Pons (tissue), 1 donor: ENCODE data around the gene MT1G.
A peak's percentile ranks its signal among the peaks of the same experiment; 100 is the strongest.
"Not testable (repeated sequence)": the region's sequence is repeated elsewhere in the genome, so short reads cannot be mapped to it uniquely, and the experiment has no call there.

ENCODE experiments used
- DNase-seq: peaks from one replicate; pipeline ENCODE4 v3.0.0-alpha.2; 2016; ENCODE audit warnings: low spot score

The MT1G gene

DNA sequence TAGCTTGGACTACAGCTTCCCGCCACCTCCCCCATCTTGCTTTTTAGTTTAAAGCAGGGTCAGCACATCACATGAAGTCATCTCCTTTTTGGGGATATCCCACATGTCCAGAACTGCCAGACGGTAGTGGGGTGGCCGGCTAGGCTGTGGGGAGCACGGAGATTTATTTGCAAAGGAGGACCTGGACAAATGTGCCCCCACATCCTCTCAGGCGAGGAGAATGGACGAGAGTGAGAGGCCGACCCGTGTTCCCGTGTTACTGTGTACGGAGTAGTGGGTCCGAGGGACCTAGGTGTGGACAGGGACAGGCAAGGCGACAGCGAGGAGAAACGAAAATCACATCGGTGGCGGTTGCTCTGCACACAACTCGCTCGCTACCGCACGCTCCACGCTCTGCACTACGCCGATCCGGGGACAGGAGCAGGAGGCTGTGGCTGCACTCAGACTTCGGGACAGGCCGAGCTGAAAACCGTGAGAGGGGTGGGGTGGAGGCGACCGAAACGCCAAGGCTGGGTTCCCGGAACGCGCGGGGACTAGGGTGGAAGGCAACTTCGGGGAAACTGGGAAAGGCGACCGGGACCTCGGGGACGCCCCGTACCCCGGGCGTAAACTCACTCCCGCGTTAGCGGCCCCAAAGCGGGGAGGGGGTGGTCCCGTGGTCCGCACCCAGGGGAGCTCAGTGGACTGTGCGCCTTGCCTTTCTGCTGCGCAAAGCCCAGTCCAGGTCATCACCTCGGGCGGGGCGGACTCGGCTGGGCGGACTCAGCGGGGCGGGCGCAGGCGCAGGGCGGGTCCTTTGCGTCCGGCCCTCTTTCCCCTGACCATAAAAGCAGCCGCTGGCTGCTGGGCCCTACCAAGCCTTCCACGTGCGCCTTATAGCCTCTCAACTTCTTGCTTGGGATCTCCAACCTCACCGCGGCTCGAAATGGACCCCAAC lies 29.8 kb downstream of the MT1G start, which contains the start of gene MT1A:
MT1A (plus strand) TSS at position 853 of the 937 bp plus-strand sequence; CDS start at position 926, 73 bp downstream.
- DNase-seq, result no peak

DNA sequence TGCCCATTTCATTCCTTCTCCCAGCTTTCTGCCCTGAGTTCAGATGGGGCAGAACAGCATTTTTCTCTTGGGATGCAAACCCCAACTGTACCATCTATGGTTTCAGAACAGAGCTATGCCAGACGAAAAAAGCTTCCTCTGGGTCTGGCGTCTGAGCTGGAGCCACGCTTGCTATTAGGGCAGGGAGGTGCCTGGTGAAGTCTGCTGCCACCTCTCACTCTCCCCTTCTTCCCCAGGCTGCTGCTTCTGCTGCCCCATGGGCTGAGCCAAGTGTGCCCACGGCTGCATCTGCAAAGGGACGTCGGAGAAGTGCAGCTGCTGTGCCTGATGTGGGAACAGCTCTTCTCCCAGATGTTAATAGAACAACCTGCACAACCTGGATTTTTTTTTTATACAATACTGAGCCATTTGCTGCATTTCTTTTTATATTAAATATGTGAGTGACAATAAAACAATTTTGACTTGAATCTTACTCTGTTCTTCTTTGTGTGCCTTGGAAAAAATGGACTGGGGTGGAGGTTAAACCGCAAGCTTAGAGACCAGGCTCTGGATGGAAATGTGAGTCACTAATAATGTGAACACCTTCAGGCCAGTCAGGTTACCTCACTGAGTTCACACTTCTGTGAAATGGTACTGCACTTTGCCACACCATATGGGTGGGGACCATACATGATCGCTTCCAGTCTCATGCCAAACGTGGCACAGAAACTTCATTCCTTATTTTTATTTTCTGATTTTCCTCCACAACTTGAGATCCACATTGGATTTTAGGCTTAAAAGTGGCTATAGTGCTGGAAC lies 31.1 kb downstream of the MT1G start:
- no peak for DNase-seq

DNA sequence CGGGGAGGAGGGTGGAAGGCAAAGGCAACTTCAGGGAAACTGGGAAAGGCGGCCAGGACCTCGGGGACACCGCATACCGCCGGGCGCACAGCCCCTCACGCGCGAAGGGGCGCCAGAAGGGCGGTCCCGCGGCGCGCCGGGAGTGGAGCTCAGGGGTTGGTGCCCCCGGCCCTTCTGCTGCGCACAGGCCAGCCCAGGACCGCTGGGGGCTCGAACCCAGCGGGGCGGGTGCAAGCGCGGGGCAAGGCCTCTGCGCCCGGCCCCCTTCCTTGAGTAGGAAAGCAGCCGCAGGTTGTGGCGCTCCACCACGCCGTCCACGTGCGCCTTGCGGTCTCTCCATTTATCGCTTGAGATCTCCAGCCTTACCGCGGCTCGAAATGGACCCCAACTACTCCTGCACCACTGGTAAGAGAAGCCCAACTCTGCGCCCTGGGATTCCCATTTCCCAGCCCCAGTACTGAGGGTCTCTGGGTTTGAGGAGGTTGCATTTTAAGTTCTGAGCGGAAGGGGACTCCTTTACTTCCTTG lies 32.4 kb downstream of the MT1G start:
- DNase-seq, result no peak

DNA sequence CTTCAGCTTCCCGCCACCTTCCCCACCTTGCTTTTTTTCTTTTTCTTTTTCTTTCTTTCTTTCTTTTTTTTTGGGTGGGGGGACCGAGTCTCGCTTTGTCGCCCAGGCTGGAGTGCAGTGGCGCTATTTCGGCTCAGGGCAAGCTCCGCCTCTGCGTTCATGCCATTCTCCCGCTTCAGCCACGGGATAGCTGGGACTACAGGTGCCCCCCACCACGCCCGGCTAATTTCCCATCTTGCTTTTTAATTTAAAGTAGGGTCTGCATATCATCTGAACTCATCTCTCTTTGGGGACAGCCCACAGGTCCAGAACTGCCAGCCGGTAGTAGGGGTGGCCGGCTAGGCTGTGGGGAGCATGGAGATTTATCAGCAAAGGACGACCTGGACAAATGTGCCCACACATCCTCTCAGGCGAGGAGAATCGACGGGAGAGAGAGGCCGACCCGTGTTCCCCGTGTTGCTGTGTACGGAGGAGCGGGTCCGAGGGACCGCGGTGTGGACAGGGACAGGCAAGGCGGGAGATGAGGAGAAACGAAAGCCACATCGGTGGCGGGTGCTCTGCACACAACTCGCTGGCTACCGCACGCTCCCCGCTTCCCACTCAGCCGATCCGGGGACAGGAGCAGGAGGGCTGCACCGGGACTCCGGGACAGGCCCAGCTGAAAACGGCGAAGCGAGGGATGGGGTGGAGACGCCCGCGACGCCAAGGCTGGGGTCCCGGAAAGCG lies 33.0 kb downstream of the MT1G start:
- no peak for DNase-seq

DNA sequence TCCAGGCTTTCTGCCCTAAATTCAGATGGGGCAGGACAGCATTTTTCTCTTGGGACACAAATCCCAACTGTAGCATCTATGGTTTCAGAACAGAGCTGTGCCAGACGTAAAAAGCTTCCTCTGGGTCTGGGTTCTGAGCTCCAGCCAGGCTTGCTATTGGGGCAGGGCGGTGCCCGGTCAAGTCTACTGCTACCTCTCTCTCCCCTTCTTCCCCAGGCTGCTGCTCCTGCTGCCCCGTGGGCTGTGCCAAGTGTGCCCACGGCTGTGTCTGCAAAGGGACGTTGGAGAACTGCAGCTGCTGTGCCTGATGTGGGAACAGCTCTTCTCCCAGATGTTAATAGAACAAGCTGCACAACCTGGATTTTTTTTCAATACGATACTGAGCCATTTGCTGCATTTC lies 34.3 kb downstream of the MT1G start:
- no peak for DNase-seq

DNA sequence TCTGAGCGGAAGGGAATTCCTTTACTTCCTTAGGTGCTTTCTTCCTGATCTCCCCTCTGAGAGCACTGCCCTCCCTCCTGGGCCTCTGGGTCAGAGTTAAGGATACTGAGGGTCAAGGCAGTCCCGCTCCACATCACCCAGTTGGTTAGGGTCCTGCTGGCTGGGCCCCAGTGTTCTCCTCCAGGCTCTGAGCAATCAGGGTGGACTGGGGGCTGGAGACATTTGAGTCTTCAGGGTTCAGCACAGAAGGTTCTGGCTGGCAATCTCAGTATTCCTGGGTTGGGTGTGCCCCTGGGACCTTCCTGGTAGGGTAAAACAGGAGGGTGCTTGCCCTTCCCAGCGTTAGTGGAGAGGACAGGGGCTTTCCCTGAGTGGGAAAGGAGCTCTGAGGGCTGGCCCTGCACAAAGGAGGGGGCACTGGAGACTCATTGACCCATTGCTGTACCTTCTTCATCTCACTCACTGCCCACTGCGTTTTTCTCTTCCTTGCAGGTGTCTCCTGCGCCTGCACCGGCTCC lies 35.0 kb downstream of the MT1G start:
- no peak for DNase-seq

DNA sequence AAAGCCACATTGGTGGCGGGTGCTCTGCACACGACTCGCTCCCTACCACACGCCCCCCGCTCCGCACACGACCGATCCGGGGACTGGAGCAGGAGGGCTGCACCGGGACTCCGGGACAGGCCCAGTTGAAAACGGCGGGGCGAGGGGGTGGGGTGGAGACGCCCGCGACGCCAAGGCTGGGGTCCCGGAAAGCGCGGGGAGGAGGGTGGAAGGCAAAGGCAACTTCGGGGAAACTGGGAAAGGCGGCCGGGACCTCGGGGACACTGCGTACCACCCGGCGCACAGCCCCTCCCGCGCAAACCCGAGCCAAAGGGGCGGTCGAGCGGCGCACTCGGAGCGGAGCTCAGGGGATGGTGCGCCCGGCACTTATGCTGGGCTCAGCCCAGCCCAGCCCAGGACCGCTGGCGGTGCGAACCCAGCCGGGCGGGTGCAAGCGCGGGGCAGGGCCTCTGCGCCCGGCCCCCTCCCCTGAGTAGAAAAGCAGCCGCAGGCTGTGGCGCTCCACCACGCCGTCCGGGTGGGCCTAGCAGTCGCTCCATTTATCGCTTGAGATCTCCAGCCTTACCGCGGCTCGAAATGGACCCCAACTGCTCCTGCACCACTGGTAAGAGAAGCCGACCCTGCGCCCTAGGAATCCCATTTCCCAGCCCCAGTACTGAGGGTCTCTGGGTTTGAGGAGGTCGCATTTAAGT lies 35.6 kb downstream of the MT1G start, which contains the start of gene MT1M:
MT1M (plus strand) TSS at position 504 of the 692 bp plus-strand sequence; CDS start at position 577, 73 bp downstream.
- no peak for DNase-seq

DNA sequence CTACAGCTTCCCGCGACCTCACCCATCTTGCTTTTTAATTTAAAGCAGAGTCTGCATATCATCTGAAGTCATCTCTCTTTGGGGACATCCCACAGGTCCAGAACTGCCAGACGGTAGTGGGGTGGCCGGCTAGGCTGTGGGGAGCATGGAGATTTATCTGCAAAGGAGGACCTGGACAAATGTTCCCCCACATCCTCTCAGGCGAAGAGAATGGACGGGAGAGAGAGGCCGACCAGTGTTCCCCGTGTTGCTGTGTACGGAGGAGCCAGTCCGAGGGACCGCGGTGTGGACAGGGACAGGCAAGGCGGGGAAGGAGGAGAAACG lies 36.1 kb downstream of the MT1G start:
- DNase-seq, result no peak

DNA sequence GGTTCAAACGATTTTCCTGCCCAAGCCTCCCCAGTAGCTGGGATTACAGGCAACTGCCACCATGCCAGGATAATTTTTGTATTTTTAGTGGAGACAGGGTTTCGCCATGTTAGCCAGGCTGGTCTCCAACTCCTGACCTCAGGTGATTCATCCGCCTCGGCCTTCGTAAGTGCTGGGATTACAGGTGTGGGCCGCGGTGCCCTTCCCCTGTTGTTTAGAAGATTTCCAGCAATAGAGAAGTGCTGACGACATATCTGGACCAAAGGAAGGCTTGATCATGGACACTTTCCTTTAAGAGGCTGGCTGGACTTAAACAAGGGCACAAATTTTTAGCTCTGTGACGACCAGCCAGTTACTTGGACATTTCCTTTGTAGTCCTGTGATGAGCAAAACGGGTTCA lies 36.7 kb downstream of the MT1G start:
- no peak for DNase-seq

DNA sequence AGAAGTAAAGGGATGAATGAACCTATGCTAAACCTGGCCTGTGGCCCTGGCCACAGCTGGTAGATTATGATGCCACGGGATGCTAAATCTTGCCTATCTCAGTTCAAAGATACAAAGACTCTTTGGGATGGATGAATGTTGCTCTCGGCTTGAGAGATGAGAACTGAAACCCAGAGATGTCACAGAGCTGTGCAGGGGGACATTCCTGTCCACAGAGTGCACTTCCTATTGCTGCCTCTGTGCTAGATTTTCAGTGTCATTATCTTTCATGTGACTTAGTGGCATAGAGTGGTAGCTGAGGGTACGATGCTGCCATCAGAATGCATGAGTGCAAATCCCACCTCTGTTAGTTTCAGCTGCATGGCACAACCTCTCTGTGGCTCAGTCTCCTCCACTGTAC lies 37.7 kb downstream of the MT1G start:
- no peak for DNase-seq

DNA sequence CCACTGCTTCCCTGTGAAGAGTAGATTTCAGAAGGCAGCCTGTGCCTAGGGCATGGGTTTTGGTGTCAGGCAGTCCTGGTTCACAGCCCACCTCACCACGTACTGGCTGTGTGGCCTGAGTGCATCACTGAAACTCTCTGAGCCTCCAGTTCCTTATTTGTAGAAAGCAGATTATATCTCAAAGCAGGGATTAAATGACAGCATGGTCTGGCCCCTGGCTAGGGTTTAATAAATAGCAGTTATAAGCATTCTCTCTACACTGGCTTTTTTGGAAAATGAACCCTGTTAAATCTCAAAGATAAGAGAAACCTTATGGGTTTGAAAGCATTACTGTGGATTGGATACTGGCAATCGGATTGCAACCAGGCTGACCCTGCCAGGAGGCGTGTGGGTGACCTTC lies 38.3 kb downstream of the MT1G start:
- no peak for DNase-seq

DNA sequence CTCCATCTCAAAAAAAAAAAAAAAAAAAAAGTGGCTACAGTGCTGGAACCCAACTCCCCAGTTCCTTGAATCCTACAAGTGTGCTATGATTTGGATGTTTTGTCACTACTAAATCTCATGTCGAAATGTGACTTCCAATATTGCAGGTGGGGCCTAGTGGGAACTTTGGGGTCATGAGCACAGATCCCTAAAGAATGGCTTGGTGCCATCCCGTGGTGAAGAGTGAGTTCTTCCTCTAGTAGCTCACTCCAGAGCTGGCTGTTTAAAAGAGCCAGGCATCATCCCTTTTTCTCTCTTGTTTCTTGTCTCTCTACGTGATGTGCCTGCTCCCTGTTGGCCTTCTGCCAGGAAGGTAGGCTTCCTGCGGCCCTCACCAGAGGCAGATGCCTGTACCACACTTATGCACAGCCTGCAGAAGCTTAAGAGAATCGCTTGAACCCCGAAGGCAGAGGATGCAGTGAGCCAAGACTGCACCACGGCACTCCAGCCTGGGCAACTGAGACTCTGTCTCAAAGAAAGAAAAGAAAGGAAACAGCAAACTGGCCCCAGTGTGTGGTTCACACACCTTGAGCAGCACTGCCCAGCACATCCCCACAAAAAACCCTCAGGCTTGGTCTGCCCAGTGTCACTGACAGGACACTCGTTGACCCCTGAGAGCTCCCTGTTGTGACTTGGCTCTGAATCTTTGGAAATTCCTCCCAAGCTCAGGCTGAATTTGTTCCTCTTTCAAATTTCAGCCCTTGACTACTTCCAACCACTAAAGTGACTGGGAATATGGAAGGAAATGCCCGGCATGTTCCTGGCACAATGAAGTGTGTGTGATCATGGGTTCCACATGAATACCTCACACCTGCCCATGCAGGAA lies 39.1 kb downstream of the MT1G start:
- no peak for DNase-seq

DNA sequence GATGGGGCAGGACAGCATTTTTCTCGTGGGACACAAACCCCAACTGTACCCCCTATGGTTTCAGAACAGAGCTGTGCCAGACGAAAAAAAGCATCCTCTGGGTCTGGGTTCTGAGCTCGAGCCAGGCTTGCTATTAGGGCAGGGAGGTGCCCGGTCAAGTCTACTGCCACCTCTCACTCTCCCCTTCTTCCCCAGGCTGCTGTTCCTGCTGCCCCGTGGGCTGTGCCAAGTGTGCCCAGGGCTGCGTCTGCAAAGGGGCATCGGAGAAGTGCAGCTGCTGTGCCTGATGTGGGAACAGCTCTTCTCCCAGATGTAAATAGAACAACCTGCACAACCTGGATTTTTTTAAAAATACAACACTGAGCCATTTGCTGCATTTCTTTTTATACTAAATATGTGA lies 41.2 kb downstream of the MT1G start:
- DNase-seq, result no peak

DNA sequence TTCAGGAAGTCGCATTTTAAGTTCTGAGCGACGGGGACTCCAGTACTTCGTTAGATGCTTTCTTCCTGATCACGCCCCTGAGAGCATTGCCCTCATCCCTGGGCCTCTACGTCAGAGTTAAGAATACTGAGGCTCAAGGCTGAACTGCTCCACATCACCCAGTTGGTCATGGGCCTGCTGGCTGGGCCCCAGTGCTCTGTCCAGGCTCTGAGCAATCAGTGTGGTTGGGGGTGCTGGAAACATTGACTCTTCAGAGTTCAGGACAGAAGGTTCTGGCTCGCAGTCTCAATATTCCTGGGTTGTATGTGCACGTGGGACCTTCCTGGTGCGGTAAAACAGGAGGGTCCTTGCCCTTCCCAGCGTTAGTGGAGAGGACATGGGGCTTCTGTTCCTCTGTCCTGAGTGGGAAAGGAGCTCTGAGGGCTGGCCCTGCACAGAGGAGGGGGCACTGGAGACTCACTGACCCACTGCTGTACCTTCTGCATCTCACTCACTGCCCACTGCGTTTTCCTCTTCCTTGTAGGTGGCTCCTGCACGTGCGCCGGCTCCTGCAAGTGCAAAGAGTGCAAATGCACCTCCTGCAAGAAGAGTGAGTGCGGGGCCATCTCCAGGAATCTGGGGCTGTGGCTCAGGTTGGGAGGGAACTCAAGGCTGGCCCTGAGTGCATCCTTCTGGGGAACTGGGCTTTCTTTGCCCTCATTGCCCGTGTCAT lies 41.8 kb downstream of the MT1G start:
- no peak for DNase-seq

DNA sequence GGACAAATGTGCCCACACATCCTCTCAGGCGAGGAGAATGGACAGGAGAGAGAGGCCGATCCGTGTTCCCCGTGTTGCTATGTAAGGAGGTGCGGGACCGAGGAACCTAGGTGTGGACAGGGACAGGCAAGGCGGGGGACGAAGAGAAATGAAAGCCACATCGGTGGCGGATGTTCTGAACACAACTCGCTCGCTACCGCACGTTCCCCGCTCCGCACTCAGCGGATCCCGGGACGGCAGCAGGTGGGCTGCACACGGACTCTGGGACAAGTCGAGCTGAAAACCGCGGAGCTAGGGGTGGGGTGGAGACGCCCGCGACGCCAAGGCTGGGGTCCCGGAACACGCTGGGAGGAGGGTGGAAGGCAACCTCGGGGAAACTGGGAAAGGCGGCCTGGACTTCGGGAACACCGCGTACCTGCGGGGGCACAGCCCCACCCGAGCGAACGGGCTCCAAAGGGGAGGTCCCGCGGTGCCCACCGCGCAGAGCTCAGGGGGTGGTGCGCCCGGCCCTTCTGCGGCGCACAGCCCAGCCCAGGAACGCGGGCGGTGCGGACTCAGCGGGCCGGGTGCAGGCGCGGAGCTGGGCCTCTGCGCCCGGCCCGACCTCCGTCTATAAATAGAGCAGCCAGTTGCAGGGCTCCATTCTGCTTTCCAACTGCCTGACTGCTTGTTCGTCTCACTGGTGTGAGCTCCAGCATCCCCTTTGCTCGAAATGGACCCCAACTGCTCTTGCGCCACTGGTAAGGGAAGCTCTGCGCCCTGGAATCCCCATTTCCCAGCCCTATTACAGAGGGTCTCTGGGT lies 42.5 kb downstream of the MT1G start, which contains the start of gene MT1E:
MT1E (plus strand) TSS at position 642 of the 803 bp plus-strand sequence; CDS start at position 713, 71 bp downstream.
- peak; percentile 39 for DNase-seq

DNA sequence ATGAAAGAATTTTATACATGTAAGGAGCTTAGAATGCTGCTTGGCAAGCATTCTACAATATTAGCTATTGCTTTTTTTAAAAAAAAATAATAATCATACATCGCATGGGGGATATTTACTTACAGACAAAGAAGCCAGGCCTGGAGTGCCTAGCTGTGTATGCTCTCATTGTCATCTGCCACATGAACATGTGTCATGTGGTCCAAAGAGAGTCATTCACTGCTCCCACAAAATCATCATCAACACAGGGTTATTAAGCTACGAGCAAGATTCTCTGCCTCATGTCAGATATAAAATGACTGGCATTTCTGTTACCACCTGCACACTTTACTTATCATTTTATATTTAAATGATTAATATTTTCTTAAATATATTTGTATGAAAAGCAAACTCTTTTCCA lies 44.2 kb downstream of the MT1G start:
- DNase-seq, result no peak

DNA sequence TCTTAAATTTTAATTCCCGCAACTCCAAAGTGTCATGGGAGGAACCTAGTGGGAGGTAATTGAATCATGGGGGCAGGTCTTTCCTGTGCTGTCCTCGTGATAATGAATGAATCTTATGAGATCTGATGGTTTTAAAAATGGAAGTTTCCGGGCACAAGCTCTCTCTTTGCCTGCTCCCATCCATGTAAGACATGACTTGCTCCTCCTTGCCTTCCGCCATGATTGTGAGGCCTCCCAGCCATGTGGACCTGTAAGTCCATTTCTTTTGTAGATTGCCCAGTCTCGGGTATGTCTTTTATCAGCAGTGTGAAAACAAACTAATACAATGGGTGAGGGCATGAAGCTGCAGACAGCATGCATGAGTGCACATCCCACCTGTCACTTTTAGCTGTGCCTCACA lies 44.7 kb downstream of the MT1G start:
- not testable (repeated sequence) for DNase-seq

DNA sequence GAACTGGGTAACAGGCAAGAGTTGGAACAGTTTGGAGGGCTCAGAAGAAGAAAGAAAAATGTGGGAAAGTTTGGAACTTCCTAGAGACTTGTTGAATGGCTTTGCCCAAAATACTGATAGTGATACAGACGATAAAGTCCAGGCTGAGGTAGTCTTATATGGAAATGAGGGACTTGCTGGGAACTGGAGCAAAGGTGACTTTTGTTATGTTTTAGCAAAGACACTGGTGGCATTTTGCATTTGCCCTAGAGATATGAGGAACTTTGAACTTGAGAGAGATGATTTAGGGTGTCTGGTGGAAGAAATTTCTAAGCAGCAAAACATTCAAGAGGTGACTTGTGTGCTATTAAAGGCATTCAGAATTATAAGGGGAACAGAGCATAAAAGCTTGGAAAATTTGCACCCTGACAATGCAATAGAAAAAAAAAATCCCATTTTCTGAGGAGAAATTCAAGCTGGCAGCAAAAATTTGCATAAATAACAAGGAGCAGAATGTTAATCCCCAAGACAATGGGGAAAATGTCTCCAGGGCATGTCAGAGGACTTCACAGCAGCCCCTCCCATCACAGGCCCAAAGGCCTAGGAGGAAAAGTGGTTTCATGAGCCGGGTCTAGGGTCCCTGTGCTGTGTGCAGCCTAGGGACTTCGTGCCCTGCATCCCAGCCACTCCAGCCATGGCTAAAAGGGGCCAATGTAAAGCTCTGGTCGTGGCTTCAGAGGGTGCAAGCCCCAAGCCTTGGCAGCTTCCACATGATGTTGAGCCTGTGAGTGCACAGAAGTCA lies 46.0 kb downstream of the MT1G start:
- DNase-seq, result not testable (repeated sequence)
